CD4-positive, alpha-beta T cell treated with Interleukin-17A for 1 hour (primary cell): ENCODE results near the gene WFIKKN1.

ENCODE experiments used
- DNase-seq: peaks from one replicate; pipeline ENCODE4 v3.0.0-alpha.2; 2020

WFIKKN1 gene

DNA sequence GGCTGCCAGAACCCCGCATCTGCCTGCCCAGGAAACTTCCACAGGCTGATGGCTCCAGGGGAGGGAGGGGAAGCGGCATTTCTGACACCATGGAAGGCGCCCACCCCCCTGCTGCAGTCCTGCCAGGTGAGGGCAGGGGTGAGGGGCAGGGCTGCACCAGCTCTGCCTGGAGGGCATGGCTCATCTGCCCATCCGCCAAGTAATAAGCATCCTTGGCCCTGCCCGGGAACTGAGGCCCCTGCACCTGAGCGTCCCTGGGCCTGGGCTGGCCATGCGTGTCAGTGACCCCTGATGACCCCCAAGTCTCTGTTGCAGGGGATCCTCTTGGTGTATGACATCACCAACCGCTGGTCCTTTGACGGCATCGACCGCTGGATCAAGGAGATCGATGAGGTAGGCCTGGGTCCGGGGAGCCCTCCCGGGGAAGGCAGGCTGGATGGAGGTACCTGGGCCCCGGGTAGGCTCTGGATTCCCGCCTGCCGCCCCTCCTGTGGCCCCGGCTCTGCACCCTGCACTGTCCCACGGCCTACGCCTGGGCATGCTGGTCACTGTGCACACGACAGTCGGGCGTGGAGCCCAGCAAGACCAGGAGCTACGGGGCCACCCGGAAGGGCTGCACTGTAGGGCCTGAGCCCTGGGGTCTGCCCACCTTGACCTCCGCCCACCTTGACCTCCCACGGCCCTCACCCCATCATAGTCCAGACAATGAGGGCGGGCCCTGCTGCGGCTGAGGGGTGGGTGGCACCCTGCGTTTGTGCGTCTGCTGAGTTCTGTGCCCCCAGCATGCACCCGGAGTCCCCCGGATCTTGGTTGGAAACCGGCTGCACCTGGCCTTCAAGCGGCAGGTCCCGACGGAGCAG, 5.4 kb upstream of the WFIKKN1 start:
- DNase-seq = no peak

DNA sequence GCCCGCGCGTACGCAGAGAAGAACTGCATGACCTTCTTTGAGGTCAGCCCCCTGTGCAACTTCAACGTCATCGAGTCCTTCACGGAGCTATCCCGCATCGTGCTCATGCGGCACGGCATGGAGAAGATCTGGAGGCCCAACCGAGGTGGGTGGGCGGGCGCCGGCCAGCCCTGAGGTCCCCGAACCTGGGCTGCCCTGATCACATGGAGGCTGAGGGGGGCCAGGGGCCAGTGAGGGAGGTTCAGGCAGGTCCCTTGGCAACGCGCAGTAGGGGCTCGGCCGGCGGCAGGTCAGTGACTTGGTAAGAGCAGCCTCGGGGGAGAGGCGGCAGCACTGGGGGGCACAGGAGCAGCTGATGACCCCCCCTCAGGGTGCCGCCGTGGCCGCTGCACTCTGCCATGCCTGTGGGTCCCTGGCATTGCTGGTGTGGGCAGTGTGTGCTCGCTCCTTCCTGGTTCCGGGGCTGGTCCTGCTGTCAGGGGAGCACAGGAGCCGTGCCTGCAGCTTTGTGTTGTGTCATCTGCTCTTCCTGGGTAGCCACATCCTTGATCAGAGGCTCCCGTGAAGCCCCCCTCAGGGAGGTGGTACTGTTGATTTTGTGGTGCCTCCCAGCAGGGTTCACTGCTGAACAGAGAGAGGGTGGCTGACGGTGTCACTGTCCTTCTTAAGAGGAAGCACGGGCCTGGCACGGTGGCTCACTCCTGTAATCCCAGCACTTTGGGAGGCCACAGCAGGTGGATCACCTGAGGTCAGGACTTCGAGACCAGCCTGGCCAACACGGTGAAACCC, 4.6 kb upstream of the WFIKKN1 start:
- no peak for DNase-seq

DNA sequence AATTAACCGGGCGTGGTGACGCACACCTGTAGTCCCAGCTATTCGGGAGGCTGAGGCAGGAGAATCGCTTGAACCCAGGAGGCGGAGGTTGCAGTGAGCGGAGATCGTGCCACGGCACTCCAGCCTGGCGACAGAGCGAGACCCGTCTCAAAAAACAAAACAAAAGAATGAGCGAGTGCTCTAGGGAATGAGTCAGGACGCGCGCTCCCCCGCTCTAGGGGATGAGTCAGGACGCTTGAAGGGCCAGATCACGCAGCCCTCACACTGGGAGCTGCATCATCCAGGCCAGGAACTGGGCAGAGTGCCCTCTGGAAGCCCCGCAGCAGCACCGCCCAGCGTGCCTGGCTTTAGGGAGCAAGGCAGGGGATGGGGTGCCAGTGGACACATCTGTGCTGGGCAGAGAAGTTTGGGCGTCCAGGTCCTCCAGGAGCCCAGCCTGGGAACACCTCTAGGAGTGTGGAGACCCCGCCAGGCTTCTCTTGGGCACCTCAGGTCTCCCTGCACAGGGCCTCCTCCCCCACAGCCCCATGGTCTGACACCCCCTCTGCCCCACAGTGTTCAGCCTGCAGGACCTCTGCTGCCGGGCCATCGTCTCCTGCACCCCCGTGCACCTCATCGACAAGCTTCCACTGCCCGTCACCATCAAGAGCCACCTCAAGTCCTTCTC, 3.9 kb upstream of the WFIKKN1 start:
- DNase-seq = no peak

DNA sequence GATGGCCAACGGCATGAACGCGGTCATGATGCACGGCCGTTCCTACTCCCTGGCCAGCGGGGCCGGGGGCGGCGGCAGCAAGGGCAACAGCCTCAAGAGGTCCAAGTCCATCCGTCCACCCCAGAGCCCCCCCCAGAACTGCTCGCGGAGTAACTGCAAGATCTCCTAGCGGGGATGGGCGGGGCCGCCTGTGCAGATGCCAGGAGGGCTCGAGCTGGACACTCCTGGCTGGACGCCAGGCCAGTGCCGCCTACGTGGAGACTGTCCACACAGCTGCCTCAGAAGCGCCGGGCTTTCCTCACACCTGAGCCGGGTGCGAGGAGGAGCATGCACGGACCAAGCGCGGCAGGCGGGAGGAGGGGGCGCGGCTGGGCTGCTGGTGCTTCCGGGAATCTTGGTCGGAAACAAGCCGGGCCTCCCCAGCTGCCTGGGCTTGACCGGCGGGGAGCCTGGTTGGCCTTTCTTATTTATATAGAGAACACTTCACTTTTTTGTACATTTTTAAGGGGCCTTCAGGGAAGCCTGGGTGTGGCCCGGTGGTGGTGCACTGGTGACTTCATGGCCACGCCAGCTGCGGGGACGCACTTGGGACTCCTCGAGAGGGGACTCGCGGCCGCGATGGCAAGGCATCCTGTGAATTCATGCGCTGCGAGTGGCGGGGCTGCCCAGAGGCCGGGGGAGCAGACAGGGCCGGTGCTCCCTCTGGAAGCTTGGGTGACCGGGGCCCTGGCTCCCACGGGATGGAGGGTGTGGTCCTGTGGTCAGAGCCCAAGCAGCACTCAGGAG, 3.1 kb upstream of the WFIKKN1 start:
- no peak for DNase-seq

DNA sequence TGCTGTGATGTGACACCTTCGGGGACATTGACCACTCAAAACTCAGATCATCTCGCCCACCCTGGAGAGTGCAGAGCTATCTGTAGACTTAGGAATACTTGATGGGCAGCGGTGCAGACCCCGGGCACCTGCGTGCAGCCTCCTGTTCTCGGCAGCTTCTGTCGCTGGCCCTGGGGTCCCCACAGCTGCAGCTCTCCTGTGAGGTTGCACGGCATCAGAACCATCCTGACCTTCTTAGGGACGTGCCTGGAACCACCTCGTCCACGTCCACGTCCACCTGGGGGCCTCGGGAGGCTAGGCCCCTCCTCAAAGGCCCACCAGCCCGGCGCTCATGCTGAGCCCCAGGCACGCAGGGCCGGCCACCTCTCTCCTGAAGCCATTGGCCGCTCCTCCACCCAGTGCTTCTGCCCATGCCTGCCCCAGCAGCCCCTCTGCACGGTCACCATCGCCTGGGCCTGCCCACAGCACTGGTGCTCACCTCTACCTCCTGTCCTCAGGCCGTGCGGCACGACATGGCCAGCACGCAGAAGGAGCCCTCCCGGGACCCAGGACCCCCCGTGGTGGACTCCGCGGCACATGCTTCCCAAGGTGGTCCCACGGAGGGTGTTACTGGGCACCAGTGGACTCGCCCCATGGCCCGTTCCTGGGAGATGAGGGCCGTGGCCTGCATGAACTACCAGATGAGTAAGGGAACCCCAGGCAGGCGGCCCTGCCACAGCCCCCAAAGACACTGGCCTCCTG, 2.3 kb upstream of the WFIKKN1 start:
- DNase-seq = no peak

DNA sequence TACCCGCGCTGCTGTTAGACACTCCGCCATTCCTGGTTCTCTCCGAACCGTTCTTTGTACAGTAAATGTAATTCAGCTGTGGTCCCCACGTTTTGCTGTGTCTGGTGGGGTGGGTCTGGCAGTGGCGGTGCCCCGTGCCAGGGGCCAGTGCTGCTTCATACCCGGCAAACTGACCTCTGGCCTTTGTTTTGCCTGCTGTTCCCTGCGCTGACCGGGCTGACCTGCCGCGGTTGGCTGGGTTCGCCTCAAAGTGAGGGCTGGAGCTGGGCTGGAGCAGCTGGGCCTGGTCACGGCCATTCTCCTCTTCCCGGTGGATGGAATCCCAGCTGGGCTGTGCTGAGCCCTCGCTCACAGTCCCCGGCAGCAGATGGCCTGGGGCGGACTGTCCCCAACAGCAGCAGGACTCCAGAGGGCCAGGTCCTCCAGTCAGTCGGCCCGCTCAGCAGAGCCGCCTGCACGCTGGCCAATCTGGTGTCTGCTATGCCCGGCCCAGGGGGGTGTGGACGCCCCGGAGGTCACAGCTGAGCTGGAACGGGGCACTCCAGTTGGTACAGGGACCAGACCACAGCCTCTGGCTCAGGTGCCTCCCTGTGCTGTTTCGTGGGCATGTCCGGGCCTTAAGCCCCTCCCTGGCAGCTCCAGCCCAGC, 1.5 kb upstream of the WFIKKN1 start:
- no peak for DNase-seq

DNA sequence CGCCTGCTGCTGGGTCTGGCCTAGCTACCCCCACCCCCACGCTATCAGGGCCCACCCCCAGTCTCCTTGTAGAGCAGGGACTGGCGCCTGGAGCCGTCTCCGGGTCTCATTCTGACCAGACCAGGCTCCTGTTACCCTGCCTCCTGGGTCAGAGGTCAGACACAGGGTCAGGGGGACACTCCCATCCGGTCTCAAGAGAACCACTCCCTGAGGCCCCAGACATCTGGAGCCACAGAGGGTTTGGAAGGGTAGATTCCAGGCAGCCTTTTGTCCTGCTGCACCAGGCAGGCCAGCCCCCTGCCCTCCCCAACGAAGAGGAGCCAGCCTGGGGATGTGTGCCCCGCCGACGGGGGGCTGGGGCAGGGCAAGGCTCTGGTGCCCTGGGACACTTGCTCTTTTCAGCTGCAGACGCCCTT, 944 bp upstream of the WFIKKN1 start:
- no peak for DNase-seq

DNA sequence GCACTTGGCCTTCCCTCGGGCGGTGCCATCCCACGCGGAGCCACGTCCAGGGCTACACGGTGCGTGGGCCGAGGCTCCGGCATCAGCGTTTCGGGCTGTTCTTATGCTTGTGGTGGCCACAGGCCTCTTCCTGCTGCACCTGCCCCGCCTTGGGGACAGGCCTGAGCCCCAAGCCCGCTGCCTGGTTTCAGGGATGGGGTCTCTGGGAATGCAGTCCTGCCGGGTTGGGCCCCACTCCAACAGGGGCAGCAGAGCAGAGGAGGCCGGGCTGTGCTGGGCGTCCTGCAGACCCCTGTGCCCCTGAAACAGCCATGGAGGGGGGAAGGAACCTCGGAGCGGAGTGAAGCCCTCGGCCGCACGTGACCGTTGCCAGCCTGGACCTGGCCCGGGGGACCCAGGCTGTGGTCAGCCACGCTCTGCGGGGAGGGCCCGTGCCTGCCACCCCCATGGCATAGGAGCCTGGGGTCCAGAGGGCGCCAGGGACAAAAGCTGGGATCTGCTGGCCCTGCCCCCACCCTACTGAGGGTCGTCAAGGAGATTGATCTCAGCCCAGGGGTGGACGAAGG, 453 bp upstream of the WFIKKN1 start:
- no peak for DNase-seq

DNA sequence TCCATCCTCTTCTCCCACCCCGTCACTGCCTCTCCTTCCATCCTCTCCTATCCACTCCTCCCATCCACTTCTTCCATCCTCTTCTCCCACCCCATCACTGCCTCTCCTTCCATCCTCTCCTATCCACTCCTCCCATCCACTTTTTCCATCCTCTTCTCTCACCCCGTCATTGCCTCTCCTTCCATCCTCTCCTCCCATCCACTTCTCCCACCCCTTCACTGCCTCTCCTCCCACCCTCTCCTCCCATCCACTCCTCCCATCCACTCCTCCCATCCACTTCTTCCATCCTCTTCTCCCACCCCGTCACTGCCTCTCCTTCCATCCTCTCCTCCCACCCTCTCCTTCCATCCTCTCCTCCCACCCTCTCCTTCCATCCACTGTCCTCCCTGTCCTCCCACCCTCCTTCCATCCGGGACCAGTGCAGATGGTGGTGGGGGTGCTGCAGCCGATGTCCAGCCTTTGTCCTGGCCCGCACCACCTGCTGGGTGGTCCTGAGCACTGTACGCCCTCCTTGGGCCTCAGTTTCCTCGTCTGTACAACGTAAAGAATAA, 1.1 kb downstream of the WFIKKN1 start:
- DNase-seq = no peak

DNA sequence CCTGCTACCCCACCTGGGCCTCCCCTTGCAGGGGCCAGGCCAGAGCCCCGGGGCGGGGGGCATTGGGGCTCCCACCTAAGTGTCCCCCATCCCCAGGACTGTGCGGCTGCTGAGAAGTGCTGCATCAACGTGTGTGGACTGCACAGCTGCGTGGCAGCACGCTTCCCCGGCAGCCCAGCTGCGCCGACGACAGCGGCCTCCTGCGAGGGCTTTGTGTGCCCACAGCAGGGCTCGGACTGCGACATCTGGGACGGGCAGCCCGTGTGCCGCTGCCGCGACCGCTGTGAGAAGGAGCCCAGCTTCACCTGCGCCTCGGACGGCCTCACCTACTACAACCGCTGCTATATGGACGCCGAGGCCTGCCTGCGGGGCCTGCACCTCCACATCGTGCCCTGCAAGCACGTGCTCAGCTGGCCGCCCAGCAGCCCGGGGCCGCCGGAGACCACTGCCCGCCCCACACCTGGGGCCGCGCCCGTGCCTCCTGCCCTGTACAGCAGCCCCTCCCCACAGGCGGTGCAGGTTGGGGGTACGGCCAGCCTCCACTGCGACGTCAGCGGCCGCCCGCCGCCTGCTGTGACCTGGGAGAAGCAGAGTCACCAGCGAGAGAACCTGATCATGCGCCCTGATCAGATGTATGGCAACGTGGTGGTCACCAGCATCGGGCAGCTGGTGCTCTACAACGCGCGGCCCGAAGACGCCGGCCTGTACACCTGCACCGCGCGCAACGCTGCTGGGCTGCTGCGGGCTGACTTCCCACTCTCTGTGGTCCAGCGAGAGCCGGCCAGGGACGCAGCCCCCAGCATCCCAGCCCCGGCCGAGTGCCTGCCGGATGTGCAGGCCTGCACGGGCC, 1.9 kb downstream of the WFIKKN1 start:
- no peak for DNase-seq

DNA sequence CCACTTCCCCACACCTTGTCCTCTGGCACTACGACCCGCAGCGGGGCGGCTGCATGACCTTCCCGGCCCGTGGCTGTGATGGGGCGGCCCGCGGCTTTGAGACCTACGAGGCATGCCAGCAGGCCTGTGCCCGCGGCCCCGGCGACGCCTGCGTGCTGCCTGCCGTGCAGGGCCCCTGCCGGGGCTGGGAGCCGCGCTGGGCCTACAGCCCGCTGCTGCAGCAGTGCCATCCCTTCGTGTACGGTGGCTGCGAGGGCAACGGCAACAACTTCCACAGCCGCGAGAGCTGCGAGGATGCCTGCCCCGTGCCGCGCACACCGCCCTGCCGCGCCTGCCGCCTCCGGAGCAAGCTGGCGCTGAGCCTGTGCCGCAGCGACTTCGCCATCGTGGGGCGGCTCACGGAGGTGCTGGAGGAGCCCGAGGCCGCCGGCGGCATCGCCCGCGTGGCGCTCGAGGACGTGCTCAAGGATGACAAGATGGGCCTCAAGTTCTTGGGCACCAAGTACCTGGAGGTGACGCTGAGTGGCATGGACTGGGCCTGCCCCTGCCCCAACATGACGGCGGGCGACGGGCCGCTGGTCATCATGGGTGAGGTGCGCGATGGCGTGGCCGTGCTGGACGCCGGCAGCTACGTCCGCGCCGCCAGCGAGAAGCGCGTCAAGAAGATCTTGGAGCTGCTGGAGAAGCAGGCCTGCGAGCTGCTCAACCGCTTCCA, 2.7 kb downstream of the WFIKKN1 start:
- DNase-seq = no peak

DNA sequence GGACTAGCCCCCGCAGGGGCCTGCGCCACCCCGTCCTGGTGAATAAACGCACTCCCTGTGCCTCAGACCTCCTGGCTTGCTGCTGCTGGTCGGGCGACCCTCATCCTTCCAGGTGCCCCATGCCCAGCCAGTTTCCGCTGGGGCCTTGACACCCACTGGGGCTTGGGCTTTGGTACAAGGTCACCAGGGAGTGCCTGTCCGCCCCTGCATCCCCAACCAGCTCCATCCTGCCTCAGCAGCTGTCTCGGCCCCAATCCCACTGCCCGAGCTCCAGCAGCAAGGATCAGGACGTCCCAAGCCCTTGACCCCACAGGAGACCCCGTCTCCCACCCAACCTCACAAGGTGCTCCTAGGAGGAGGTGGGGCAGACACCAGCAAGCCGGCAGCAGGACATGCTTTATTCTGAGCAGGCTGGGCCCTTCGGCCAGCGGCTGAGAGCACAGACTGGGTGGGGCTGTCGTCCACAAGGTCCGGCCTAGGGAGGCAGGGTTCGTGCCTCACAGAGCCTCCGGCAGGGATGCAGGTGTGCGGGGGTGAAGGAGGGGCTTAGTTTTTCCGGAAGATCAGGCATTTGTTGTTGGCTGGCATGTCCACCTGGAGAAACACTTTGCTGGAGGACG, 3.4 kb downstream of the WFIKKN1 start:
- no peak for DNase-seq

DNA sequence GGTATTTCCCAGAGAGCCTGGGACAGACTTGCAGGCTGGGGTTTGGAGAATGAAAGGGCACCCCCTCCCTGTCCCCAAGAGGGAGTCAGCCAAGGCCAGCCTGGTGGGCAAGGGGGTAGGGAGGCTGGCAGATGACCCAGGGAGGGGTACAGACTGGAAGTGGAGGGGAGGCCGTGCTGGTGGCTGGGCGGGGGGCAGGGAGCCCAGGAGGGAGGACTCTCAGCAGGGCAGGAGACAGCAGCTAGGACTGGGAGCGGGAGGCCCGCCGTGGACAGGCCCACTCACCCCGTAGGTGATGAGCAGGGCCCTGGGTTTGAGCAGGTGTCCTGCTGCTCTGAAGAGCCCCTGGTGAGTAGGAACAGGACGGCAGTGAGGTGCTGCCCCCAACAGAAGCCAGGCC, 4.2 kb downstream of the WFIKKN1 start:
- DNase-seq = no peak

DNA sequence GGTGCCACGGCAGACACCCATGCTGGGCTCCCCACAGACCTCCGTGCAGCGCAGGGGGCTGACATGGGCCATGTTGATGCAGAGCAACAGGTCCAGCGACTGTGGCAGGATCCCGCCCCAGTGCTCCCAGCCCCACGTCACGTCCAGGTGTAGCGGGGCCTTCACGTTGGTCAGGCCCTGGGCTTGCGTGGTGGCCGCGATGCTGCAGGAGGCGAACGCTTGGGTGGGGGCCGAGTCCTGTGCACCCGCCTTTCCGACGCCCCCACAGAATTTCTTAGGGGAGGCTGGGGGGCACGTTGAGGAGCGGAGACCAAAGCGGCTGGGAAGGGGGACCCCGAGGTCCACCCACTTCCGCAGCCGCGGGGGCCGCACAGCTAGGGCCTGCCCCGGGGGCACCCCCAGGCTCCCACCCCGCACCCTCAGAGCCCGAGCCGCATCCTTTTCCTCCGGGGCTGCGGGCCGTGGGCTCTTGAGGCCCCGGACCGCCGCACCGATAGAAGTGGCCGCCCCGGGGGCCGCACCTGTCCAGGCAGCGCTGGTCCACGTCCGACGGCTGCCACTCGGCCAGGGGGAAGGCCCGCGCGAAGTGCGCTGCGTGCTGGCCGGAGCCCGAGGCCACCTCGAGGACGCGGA, 4.9 kb downstream of the WFIKKN1 start:
- DNase-seq = no peak

DNA sequence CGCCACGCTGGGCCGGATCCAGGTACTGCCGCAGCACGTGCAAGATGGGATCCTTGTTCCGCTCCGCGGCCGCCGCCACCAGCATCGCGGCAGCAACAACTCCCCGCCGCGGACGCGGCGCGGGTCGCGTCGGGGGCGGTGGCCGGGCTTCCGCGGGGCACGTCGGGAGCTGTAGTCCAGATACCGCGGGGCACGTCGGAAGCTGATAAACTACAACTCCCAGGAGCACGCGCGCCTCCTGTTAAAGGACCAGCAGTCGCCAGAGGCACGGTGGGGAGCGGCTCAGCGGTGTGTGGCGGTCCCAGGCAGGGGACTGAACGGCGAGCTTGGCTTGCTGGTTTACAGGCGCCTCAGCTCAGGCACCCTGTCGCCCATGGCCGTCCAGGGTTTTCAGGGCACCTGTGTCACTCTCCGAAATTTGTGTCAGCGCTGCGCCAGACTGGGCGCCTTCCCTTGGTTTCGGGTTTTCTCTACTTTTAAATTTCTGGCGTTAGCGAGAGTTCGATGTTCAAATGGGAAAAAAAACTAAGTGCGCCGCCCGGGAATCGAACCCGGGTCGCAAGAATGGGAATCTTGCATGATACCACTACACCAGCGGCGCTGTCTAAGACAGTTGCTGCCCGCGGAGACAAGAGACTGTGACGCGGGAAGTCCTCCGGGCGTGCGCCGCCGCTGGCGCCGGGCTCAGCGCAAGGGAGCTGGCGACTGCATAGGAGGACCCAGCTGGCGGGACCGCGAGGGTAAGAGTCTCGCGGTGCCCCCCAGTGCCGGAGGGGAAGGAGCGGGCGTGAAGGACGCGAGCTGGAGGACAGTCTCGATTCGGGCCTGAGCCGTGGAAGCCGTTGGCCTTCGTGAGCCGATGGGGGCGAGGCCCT, 5.7 kb downstream of the WFIKKN1 start, which contains the start of gene METTL26:
Gene METTL26 (minus strand): TSS at position 100 of the 875 bp plus-strand sequence. CDS start 15 bp downstream, at position 85.
- peak; percentile 95 for DNase-seq

DNA sequence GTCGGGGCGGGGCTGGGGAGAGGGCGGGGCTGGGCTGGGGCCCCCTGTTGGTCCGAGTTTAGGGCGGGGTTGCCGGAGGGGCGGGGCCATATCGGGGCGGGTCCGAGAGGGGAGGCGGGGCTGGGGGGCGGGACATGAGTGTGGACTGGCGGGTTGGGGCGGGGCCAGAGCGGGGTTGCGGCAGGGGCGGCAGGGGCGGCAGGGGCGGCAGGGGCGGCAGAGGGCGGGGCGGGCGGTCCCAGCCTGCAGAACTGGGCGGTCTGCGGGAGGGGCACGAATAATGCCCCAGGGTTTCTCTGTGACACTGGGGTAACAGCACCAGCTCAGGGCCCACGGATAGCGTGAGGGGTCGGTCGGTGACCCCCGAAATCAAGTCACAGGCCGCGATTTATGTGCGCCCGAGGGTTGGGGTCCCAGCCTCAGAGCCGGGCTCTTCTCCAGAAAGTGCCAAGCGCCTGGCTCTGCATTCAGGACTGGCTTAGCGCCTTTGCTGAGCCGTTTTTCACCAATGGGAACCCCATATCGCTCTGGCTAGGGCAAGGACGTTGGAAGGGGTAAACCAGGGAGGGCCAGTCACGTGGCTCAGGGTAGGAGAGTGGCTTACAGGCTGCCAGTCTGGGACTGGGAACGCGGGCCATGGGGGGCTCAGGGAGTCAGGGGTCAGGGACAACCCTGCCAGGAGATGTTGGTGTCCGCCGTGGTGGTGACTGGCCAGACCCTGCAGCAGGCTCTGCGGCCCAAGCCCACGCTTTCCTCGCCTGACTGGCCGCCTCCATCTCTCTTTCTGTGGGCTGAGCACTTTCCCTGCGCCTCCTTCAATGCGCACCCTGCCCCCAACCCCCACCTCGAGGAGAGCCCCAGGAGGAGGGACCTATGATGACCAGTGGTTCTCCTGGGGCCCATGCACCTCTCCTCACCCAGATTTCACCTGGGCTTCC, 6.6 kb downstream of the WFIKKN1 start:
- DNase-seq = peak; percentile 90
